Prostate gland (tissue), 2 donors: ENCODE measurements around the gene PITX3. TPM values are rescaled to one million over a fixed set of nuclear protein-coding genes. Genes with fewer than 3 reads are reported as not detected.
"Not testable (repeated sequence)": the region's sequence is repeated elsewhere in the genome, so short reads cannot be mapped to it uniquely, and the experiment has no call there.

Experiments used
- DNase-seq: peaks from one replicate; pipeline ENCODE4 v3.0.0-alpha.2; 2019; ENCODE audit warnings: low spot score
- H3K27ac ChIP-seq, 2 donors: fragments of 200-600 bp; sonication (generic); 2 replicates each; pipeline ENCODE4 v1.5.1; 2017 to 2019
- H3K27me3 ChIP-seq: fragments of 200-600 bp; sonication (generic); replicated peaks from 2 replicates; pipeline ENCODE4 v1.5.1; 2019; ENCODE audit not compliant: insufficient read depth
- H3K36me3 ChIP-seq, 2 donors: fragments of 200-600 bp; sonication (generic); 1 replicate in 1 of 2; 2 replicates in 1 of 2; pipeline versions ENCODE4 v1.5.1 to v1.8.1; 2017 to 2019
- H3K4me1 ChIP-seq: fragments of 200-600 bp; sonication (generic); replicated peaks from 2 replicates; pipeline ENCODE4 v1.5.1; 2019
- H3K4me3 ChIP-seq, 2 donors: fragments of 200-600 bp; sonication (generic); 2 replicates each; pipeline ENCODE4 v1.5.1; 2017 to 2019
- H3K9me3 ChIP-seq: fragments of 200-600 bp; sonication (generic); 2 replicates; pipeline ENCODE4 v1.5.1; 2017
- POLR2A ChIP-seq: fragments of 450-650 bp; IDR thresholded peaks from one replicate; pipeline ENCODE4 v1.6.1; 2016; ENCODE audit warnings: antibody characterized with exemption, mild to moderate bottlenecking
- POLR2AphosphoS5 ChIP-seq: sonication (generic); formaldehyde crosslinking; IDR thresholded peaks from one replicate; pipeline ENCODE4 v1.6.1; 2017; ENCODE audit warnings: antibody characterized with exemption
- WGBS: methylation state at CpG from one replicate; pipeline ENCODE4 v1.1.5; 2018; 5-methylcytosine and 5-hydroxymethylcytosine counted together
- intact Hi-C: fragments of 100-400 bp; cut with DNase I; formaldehyde crosslinking; loops from one replicate; pipeline ENCODE4 v1.14.2; 2022
- total RNA-seq, 2 donors: library from RNA; depleted of rRNA; stranded (reverse); fragments of >200 nt; gene quantifications; one replicate each; pipeline ENCODE4 v1.1.0, GENCODE V29; 2016
- TF ChIP-seq, protein P1 (sequence below), 4 experiments: fragments of 200-600 bp in 2 of 4; fragments of 450-650 bp in 2 of 4; sonication (generic) in 2 of 4; IDR thresholded peaks; 1 replicate in 3 of 4; 2 replicates in 1 of 4; pipeline ENCODE4 v1.5.1; 2016 to 2019; ENCODE audit warnings: antibody characterized with exemption in 4 of 4, mild to moderate bottlenecking in 2 of 4, moderate library complexity in 2 of 4

The PITX3 gene
- total RNA-seq, 2 donors from 2014 or later = not detected

DNA sequence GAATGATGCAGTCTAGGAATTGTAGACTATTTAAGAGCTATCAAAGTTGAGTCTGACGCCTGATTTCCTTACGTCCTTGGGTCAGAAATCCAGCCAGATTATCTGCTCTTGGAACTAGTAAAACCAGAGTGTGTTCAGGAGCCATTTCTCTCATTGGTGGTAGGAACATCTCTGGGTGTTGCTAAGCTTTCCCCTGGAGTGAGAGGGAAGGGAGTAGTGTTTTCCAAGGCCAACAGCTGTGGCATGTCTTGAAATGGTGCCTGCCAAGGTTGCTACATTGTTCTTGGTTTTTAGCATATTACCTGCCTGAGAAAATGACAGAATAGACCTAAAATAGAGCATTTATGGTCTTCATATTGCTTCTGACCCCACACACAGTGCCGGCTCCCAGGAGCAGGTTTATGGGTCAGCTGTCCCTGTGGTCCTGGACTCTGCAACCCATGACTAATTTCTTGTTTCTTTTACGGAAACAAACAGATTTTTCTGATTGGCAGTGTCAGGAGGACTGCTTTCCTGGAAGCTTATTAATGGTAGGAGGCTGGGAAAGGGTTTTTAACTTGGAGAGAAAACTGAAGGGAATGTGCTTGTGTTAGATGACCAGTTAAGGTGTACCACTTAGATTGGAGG lies 21.5 kb upstream of the PITX3 start:
- Histone ChIP-seq H3K36me3 (no peaks in the 10 kb centered on the region), H3K9me3 (no peaks in the 10 kb centered on the region), H3K4me1 (no peaks in the 10 kb centered on the region), H3K4me3 (no peak overlapping the region), H3K27me3 (no peaks in the 10 kb centered on the region), H3K27ac (no peak overlapping the region)
- intact Hi-C loops = no loop called here
- WGBS = 71% methylated on average over 4 of the region's 4 CpGs
- no peak for DNase-seq
- TF ChIP-seq, protein P1, sequence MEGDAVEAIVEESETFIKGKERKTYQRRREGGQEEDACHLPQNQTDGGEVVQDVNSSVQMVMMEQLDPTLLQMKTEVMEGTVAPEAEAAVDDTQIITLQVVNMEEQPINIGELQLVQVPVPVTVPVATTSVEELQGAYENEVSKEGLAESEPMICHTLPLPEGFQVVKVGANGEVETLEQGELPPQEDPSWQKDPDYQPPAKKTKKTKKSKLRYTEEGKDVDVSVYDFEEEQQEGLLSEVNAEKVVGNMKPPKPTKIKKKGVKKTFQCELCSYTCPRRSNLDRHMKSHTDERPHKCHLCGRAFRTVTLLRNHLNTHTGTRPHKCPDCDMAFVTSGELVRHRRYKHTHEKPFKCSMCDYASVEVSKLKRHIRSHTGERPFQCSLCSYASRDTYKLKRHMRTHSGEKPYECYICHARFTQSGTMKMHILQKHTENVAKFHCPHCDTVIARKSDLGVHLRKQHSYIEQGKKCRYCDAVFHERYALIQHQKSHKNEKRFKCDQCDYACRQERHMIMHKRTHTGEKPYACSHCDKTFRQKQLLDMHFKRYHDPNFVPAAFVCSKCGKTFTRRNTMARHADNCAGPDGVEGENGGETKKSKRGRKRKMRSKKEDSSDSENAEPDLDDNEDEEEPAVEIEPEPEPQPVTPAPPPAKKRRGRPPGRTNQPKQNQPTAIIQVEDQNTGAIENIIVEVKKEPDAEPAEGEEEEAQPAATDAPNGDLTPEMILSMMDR (IDR thresholded peaks at IDR 0.05) = no peak
- no peak for TF ChIP-seq POLR2A
- no peak for TF ChIP-seq POLR2AphosphoS5

DNA sequence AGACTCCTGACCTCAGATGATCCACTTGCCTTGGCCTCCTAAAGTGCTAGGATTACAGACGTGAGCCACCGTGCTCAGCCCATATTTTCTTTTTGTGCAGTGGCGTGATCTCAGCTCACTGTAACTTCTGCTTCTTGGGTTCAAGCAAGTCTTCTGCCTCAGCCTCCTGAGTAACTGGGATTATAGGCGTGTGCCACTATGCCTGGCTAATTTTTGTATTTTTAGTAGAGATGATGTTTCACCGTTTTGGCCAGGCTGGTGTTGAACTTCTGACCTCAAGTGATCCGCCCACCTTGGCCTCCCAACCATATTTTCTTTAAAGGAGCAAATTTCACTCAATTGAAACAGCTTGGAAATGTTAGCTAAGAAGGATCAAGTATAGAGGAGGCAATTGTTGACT lies 20.5 kb upstream of the PITX3 start:
- H3K4me3 ChIP-seq = no peak overlapping the region
- intact Hi-C loops = no loop called here
- no peaks in the 10 kb centered on the region for H3K9me3 ChIP-seq
- no peak overlapping the region for H3K27ac ChIP-seq
- H3K27me3 ChIP-seq = no peaks in the 10 kb centered on the region
- WGBS = 75% methylated on average over 6 of the region's 6 CpGs
- no peaks in the 10 kb centered on the region for H3K4me1 ChIP-seq
- DNase-seq = no peak
- no peaks in the 10 kb centered on the region for H3K36me3 ChIP-seq
- TF ChIP-seq POLR2A (no peak), POLR2AphosphoS5 (no peak)
- TF ChIP-seq, protein P1 (IDR thresholded peaks at IDR 0.05) = no peak

DNA sequence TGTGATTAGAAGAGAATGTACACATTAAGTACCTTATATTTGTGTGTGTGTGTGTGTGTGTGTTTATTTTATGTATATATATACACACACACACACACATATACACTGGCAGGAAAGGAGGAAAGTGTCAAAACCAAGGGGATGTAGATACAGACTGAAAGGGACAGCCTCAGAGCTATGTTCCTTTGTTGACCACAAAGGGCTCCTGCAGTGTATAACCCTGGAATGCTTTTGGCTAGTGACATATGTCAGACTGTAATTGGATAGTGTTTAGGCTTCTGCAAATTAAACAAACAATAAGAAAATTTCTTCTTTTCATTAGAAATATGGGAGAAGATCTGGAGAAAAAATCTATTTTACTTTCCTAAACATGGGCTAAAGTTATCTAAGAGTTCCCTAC lies 19.9 kb upstream of the PITX3 start:
- H3K9me3 ChIP-seq = no peaks in the 10 kb centered on the region
- H3K4me1 ChIP-seq = no peaks in the 10 kb centered on the region
- no peak for DNase-seq
- TF ChIP-seq, protein P1 (IDR thresholded peaks at IDR 0.05) = no peak
- TF ChIP-seq POLR2AphosphoS5 (no peak), POLR2A (no peak)
- no peaks in the 10 kb centered on the region for H3K27me3 ChIP-seq
- no peak overlapping the region for H3K4me3 ChIP-seq
- intact Hi-C loops = no loop called here
- no peaks in the 10 kb centered on the region for H3K36me3 ChIP-seq
- no peak overlapping the region for H3K27ac ChIP-seq

DNA sequence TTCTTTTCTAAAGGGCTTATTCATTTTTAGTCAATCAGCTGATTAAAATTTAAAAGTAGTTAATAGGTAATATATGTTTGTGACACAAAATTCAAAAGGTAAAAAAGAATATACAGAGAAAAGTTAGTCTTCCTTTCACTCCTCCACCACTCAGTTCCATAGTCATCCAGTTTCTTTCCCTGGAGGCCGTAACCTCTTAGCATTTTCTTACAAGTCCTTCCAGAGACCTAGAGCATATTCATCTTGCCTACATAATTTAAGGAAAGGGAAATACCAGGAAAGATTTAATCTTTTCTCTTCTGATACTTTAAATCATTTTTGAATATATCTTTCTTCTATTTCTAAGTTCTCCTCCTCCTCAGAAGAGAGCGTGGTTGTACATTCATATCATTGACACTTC lies 14.1 kb upstream of the PITX3 start:
- Histone ChIP-seq H3K36me3 (no peaks in the 10 kb centered on the region), H3K4me1 (no peaks in the 10 kb centered on the region), H3K27me3 (no peaks in the 10 kb centered on the region), H3K4me3 (no peak overlapping the region), H3K27ac (no peak overlapping the region), H3K9me3 (no peaks in the 10 kb centered on the region)
- WGBS = 94% methylated on average over 2 of the region's 2 CpGs
- intact Hi-C loops = no loop called here
- TF ChIP-seq POLR2AphosphoS5 (no peak), POLR2A (no peak)
- TF ChIP-seq, protein P1 (IDR thresholded peaks at IDR 0.05) = no peak
- no peak for DNase-seq

DNA sequence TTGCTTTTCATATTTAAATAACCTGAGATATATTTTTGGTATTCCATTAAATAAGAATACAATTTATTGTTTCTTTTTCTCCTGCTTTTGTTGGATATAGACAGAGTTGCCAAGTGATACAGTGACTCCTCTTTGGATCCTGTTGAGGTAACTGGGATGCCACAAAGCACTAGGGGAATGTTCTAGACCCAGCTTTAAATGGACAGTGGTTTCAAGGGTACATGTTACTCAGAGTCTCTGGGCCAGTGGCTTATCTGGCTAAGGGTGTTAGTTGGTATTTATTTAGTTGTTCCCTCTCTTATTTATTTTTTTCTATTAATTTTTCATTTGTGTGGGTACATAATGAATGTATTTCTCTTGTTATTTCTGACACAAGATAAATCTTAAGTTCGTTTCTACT lies 13.1 kb upstream of the PITX3 start:
- no peak overlapping the region for H3K27ac ChIP-seq
- no peak for DNase-seq
- no peaks in the 10 kb centered on the region for H3K27me3 ChIP-seq
- no peak overlapping the region for H3K4me3 ChIP-seq
- TF ChIP-seq POLR2AphosphoS5 = no peak
- no peak for TF ChIP-seq POLR2A
- TF ChIP-seq, protein P1 (IDR thresholded peaks at IDR 0.05) = no peak
- no peaks in the 10 kb centered on the region for H3K36me3 ChIP-seq
- intact Hi-C loops = no loop called here
- no peaks in the 10 kb centered on the region for H3K4me1 ChIP-seq
- 18% methylated on average over 1 of the region's 1 CpG for WGBS
- H3K9me3 ChIP-seq = no peaks in the 10 kb centered on the region

DNA sequence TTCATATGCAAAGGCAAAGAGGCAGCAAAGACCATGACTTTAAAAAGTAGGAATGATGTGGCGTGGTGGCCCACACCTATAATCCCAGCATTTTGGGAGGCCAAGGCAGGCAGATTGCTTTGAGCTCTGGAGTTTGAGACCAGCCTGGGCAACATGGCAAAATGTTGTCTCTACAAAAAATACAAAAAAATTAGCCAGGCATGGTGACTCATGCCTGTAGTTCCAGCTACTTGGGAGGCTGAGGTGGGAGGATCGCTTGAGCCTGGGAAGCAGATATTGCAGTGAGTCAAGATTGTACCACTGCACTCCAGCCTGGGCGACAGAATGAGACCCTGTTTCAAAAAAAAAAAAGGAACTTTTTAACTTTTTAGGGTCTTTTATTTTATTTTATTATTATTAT lies 11.2 kb upstream of the PITX3 start:
- H3K4me1 ChIP-seq, H3K27ac ChIP-seq, H3K9me3 ChIP-seq, DNase-seq, intact Hi-C loops, H3K36me3 ChIP-seq, H3K27me3 ChIP-seq, H3K4me3 ChIP-seq: not testable (repeated sequence)
- 97% methylated on average over 3 of the region's 3 CpGs for WGBS
